ENCODE measurements around the gene CAV1.

GRCh38 chr7:116579322-116579721 is 54.5 kb downstream of the CAV1 start:
- TF ChIP-seq CTCF (IDR thresholded peaks at IDR 0.05; ENCODE audit: poor library complexity, severe bottlenecking) (no peak), EZH2 (IDR thresholded peaks at IDR 0.05; ENCODE audit: borderline replicate concordance, insufficient read depth, low read length, poor library complexity, severe bottlenecking) (no peak), SMC3 (conservative IDR thresholded peaks at IDR 0.05; ENCODE audit: poor library complexity) (no peak), REST (IDR thresholded peaks at IDR 0.05; ENCODE audit: borderline replicate concordance) (no peak), POLR2AphosphoS5 (IDR thresholded peaks at IDR 0.05) (no peak), RAD21 (conservative IDR thresholded peaks at IDR 0.05) (no peak), EP300 (conservative IDR thresholded peaks at IDR 0.05; ENCODE audit: poor library complexity, severe bottlenecking) (no peak), MXI1 (conservative IDR thresholded peaks at IDR 0.05; ENCODE audit: poor library complexity, severe bottlenecking) (no peak)
